ENCODE measurements around the gene COL9A3.
A peak's percentile ranks its signal among the peaks of the same experiment; 100 is the strongest.

Gene COL9A3

DNA sequence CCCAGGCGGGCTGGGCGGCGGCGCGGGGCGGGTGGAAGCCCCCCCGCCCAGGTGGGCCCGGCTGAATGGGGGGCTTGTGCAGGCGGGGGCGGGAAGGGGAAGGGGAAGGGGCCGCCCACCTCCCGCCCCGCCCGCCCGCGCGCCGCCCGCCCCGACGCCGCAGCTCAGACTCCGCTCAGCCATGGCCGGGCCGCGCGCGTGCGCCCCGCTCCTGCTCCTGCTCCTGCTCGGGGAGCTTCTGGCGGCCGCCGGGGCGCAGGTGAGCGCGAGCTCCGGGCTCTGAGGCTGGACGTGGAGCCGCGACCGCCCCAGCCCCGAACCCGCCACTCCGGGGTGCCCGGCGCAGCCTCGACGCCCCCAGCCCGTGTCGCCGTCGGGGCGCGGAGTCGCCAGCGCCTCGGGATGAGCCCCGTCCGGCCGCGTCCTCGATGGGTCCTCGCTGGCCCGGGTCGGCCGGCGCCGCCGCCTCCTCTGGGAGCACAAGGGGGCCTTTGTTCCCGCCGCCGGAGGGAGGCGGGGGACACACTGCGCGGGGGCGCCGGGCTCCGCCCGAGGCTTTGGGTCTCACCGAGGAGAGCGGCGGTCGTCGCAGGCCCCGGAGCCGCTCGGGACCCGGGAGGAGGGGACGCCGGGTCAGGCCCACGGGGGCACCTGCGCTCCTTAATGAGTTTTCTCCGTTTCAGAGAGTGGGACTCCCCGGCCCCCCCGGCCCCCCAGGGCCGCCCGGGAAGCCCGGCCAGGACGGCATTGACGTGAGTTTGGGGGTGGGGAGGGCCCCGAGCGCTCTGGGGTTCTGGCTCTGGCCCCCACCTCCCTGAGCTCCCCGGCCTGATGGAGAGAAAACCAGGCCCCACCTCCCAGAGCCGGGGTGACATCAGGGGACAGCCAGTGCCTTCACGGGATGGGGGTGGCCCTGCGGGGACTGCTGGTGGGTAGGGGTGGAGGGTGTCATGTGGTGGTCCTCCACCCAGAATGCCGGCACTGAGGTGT is at the start of gene COL9A3:
Gene COL9A3, plus strand, starts transcription at position 167 of the 990 bp plus-strand sequence. Its CDS starts 15 bp downstream, at position 182.
- H3K4me3 ChIP-seq (ENCODE audit: low read depth, low read length), result peak within 1 kb of the TSS; percentile 37
- no peak for DNase-seq (ENCODE audit: low read depth)

- H3K4me3 ChIP-seq (ENCODE audit: low read depth, low read length), result no peak overlapping the region
- no peak for DNase-seq (ENCODE audit: low read depth)
These were observed 48.7 kb upstream of the COL9A3 start for GRCh38 chr20:62768234-62768546.

DNA sequence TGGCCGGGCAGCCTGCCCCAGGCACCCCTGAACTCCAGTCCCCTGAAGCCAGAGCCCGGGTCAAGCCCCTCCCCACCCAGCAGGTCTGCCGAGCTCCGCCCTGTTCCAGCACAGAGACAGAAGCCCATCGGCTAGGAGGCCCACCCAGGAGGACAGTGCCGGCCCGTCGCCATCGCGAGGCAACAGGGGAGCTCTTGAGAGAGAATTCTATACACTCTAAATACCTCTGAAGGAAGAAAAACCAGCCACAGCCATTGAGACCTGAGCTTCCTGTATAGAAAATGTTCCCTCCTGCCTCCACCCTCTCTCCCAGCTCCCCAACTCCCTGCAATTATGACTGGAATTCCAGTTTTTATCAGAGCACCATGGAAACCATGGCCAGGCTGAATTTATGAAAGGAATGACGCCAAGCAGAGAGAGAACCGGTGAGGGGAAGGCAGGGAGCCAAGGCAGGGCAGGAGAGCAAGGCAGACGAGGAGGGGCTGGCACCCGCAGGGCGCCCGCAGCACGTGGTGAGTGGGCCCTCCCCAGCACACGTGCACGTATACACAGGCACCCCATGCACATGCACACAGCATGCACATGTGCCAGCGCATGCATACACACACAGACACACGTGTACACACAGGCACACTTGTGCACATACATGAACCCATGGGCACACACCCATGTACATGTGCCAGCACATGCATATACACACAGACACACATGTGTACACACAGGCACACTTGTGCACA is 48.1 kb upstream of the COL9A3 start:
- H3K4me3 ChIP-seq (ENCODE audit: low read depth, low read length), result no peak overlapping the region
- DNase-seq (ENCODE audit: low read depth), result no peak

GRCh38 chr20:62769346-62770071 is 47.3 kb upstream of the COL9A3 start:
- no peak overlapping the region for H3K4me3 ChIP-seq (ENCODE audit: low read depth, low read length)
- no peak for DNase-seq (ENCODE audit: low read depth)

- H3K4me3 ChIP-seq (ENCODE audit: low read depth, low read length), result no peak overlapping the region
- no peak for DNase-seq (ENCODE audit: low read depth)
These were observed 46.5 kb upstream of the COL9A3 start for GRCh38 chr20:62770111-62770910.

GRCh38 chr20:62770916-62771315 is 45.9 kb upstream of the COL9A3 start:
- no peak overlapping the region for H3K4me3 ChIP-seq (ENCODE audit: low read depth, low read length)

DNA sequence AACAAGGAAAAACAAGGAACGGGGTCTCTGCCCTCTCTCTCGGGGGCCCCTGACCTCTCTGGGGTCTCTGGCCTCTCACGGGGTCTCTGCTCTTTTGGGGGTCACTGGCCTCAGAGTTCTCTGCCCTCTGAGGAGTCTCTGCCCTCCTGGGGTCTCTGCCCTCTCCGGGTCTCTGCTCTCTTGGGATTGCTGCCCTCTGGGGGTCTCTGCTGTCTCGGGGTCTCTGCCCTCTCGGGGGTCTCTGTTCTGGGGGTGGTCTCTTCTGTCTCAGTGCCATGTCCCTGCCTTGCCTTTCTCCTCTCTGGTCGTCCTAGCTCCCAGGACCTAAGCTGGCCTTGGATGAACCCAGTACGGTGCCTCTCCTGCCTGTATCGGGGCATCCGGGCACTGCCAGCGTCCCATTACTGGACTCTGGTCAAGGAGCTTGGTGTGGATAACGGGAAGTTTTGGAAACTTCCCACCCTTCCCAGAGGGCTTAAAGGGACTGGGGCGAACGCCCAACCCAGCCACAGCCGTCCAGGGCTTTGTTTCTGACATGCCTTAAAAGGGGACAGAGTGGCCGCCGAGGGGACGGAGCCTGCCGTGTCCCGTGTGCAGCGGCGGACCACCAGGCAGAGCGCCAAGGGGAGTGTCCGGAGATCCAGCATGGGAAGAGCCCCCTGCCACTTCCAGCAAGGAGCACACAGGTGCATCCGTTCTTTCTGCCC is 45.3 kb upstream of the COL9A3 start:
- DNase-seq (ENCODE audit: low read depth), result no peak
- no peak overlapping the region for H3K4me3 ChIP-seq (ENCODE audit: low read depth, low read length)

More at GRCh38 chr20:62770916-62771315, 45.9 kb upstream of the COL9A3 start:
- DNase-seq (ENCODE audit: low read depth), result no peak

DNA sequence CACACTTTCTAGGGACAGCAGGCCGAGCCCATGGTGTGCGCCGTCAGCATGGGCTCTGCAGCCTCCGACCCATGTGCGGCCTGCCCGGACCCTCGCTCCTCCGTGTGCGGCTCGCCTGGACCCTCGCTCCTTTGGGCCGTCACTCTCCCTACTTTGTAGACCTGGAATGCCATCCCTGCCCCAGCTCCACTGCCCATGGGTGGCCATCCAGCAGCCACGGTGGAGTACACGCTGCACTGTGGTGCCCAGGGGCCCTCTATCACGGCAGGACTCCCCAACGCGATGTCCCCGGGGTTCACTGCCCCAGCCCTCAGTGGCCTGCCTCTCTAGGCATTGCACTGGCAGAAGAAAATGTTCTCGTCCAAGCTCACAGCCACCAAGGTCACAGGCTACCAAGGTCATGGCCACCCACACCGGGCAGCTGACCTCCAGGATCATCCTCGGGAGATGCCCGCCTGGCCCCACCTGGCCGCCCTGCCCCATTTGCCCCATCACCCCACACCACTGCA is 44.7 kb upstream of the COL9A3 start:
- DNase-seq (ENCODE audit: low read depth), result no peak
- no peak overlapping the region for H3K4me3 ChIP-seq (ENCODE audit: low read depth, low read length)

- H3K4me3 ChIP-seq (ENCODE audit: low read depth, low read length), result no peak overlapping the region
- no peak for DNase-seq (ENCODE audit: low read depth)
These were observed 44.2 kb upstream of the COL9A3 start for GRCh38 chr20:62772619-62772989.

GRCh38 chr20:62772990-62773844 is 43.6 kb upstream of the COL9A3 start:
- no peak for DNase-seq (ENCODE audit: low read depth)
- H3K4me3 ChIP-seq (ENCODE audit: low read depth, low read length), result no peak overlapping the region

DNA sequence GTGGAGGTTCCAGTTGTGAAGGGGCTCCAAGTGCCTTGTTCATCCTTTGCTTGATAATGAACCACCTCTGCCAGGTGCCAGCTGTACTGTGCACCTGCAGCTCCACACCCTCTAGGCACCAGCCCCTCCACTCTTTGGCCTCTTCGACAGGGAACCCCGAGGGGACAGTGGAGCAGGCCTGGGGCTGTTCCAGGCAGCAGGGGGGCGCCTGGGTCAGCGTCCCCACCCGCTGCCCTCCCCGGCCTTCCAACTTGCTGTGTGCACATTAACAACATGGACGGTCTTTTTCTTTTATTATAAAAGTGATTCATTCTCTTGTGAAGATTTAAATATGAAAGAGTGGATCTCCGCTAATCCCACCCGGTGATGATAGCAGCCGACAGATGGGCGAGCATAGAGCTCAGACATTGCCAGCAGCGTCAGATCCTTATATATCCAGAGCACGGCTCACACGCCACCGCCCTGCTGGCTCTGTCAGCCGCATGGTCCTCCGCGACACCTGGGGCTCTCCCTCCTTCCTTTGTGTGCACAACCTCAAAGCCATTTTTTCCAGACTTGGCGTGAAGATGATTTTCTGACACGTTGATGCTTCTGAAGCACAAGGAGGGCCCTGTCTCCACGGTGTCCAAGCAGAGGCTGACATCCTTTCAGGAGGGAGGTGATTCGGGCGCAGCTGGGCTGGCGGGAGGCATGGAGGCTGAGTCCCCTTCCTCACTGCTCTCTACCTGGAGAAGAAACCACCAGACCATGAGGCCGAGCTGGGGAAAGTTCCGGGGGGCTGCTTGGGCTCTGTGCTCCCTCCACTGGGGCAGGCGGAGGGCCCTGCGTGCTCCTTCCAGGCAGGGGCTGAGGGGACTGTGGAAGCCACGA is 42.8 kb upstream of the COL9A3 start:
- no peak overlapping the region for H3K4me3 ChIP-seq (ENCODE audit: low read depth, low read length)
- DNase-seq (ENCODE audit: low read depth), result no peak

DNA sequence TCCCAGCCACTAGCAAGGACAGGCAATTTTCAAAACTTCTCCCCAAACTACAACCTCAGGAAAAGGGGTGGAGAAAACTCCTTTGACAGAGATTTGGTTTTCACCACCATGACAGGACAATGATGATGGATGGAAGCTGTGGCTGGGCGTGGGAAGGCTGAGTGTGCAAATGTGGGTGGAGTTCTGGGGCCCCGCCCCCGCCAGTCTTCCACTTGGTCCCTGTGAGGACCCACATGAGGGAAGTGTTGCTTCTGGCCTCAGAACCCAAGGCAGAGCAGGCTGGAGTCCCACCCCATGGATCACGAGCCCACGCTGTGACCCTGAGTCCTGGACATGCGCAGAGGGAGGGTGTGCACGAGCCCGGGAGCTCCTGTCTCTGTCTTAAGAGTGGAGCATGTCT is 42.1 kb upstream of the COL9A3 start:
- DNase-seq (ENCODE audit: low read depth), result no peak
- H3K4me3 ChIP-seq (ENCODE audit: low read depth, low read length), result no peak overlapping the region

DNA sequence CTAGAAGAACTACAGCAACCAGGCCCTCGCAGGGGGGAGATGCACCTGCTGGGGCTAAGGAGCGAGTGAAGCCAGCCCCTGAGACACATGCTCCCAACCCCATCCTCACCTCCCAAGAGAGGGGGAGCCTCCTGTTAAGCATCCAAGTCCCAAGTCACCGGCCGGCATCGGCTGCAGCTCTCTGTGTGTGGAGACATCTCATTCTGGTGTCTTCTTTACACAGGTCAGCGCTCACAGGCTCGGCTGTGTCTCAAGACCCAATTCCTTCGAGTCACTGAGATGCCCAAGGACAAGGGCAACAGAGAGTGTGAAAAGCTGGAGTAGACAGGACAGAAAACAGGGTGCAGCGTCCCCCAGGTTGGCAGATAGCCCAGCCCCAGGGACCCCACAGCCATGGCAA is 41.6 kb upstream of the COL9A3 start:
- H3K4me3 ChIP-seq (ENCODE audit: low read depth, low read length), result no peak overlapping the region
- DNase-seq (ENCODE audit: low read depth), result no peak

- DNase-seq (ENCODE audit: low read depth), result no peak
- H3K4me3 ChIP-seq (ENCODE audit: low read depth, low read length), result no peak overlapping the region
These were observed 40.7 kb upstream of the COL9A3 start for GRCh38 chr20:62776035-62776691.

- H3K4me3 ChIP-seq (ENCODE audit: low read depth, low read length), result no peak overlapping the region
- no peak for DNase-seq (ENCODE audit: low read depth)
These were observed 39.9 kb upstream of the COL9A3 start for GRCh38 chr20:62776692-62777527.

DNA sequence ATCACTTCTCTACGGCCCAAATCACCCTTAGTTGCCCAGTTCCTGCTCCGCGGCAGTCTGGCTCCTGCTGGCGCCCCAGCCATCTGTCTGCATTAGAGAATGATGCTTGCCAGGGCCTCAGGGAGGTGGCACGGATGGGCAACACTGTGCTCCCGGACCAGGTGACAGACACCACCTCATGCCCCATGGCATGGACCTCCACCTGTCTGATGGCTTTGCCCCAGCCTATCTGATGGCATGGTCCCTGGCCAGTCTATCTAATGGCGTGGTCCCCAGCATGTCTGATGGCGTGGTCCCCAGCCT is 39.4 kb upstream of the COL9A3 start:
- DNase-seq (ENCODE audit: low read depth), result no peak
- no peak overlapping the region for H3K4me3 ChIP-seq (ENCODE audit: low read depth, low read length)
